GM12873 (cell line): Measurements from ENCODE around the gene APC2.

ENCODE experiments used
- CTCF ChIP-seq: IDR thresholded peaks from 2 replicates; pipeline ENCODE4 v1.5.1; 2012; ENCODE audit warnings: low read depth, mild to moderate bottlenecking, moderate library complexity, low read length, control low read depth; ENCODE audit not compliant: insufficient read depth; ENCODE audit errors: missing control alignments

APC2 gene

GRCh38 chr19:1468821-1469254 lies 18.9 kb downstream of the APC2 start:
- TF ChIP-seq CTCF: no peak

GRCh38 chr19:1469255-1470054 lies 19.5 kb downstream of the APC2 start:
- no peak for TF ChIP-seq CTCF

- TF ChIP-seq CTCF: no peak
Measured at GRCh38 chr19:1470055-1470304, 20.1 kb downstream of the APC2 start.

- TF ChIP-seq CTCF: no peak
Measured at GRCh38 chr19:1470305-1471009, 20.5 kb downstream of the APC2 start.

GRCh38 chr19:1471010-1471514 lies 21.1 kb downstream of the APC2 start:
- TF ChIP-seq CTCF: no peak

- no peak for TF ChIP-seq CTCF
Measured at GRCh38 chr19:1471515-1472160, 21.7 kb downstream of the APC2 start.
